Measurements from ENCODE around the gene DCLK1. TPM values are rescaled to one million over a fixed set of nuclear protein-coding genes. Genes with fewer than 3 reads are reported as not detected.
"Not testable (repeated sequence)": the region's sequence is repeated elsewhere in the genome, so short reads cannot be mapped to it uniquely, and the experiment has no call there.

Gene DCLK1
- total and polyA plus RNA-seq, 7 experiments from 2014 or later: not detected

GRCh38 chr13:35977060-35977459 is 154.1 kb downstream of the DCLK1 start:
- peaks cover 0 to 3% (median 0%) of the 10 kb centered on the region in 7 donors for H3K4me1 Mint-ChIP-seq
- intact Hi-C loops (cut with micrococcal nuclease): no loop called here
- ATAC-seq: no peak

GRCh38 chr13:35976126-35976525 is 155.1 kb downstream of the DCLK1 start:
- Mint-ChIP-seq H3K27me3 (peaks cover 0 to 21% (median 0%) of the 10 kb centered on the region in 5 donors), H3K36me3 (no peaks in the 10 kb centered on the region), H3K4me3 (no peak overlapping the region), H3K9me3 (peaks cover 0 to 14% (median 5%) of the 10 kb centered on the region in 11 donors), H3K4me1 (peaks cover 0 to 3% (median 0%) of the 10 kb centered on the region in 7 donors), H3K27ac (no peak overlapping the region)
- no peak for ATAC-seq
- no peaks in the 10 kb centered on the region for H3K4me1 ChIP-seq (ENCODE audit: control insufficient read depth in 2 of 2, insufficient read depth in 2 of 2, low read length in 2 of 2)
- H3K36me3 ChIP-seq (ENCODE audit: control insufficient read depth in 2 of 3, insufficient read depth in 3 of 3, low read length in 3 of 3): no peaks in the 10 kb centered on the region
- H3K4me3 ChIP-seq (ENCODE audit: low read length): no peak overlapping the region
- ChIA-PET CTCF (no interaction called here), POLR2A (interaction anchor here (0.7 kb wide), 1 partner anchor 214 kb away, joined by 3 read pairs; no protein-coding TSS in a partner anchor)
- no peak for DNase-seq
- no peaks in the 10 kb centered on the region for H3K9me3 ChIP-seq (ENCODE audit: control insufficient read depth in 2 of 3, low read length in 3 of 3)
- no peak overlapping the region for H3K27ac ChIP-seq (ENCODE audit: low read depth, low read length)
- intact Hi-C loops (cut with micrococcal nuclease): no loop called here
- H3K27me3 ChIP-seq (ENCODE audit: control insufficient read depth in 2 of 2, insufficient read depth in 2 of 2, low read length in 2 of 2): no peaks in the 10 kb centered on the region

More at GRCh38 chr13:35977060-35977459, 154.1 kb downstream of the DCLK1 start:
- Mint-ChIP-seq H3K4me3 (no peak overlapping the region), H3K27ac (no peak overlapping the region), H3K36me3 (no peaks in the 10 kb centered on the region), H3K27me3 (peaks cover 0 to 17% (median 0%) of the 10 kb centered on the region in 5 donors), H3K9me3 (peaks cover 0 to 13% (median 3%) of the 10 kb centered on the region in 11 donors)
- Histone ChIP-seq H3K27me3 (ENCODE audit: control insufficient read depth in 2 of 2, insufficient read depth in 2 of 2, low read length in 2 of 2) (no peaks in the 10 kb centered on the region), H3K4me3 (ENCODE audit: low read length) (no peak overlapping the region), H3K36me3 (ENCODE audit: control insufficient read depth in 2 of 3, insufficient read depth in 3 of 3, low read length in 3 of 3) (no peaks in the 10 kb centered on the region), H3K4me1 (ENCODE audit: control insufficient read depth in 2 of 2, insufficient read depth in 2 of 2, low read length in 2 of 2) (no peaks in the 10 kb centered on the region), H3K9me3 (ENCODE audit: control insufficient read depth in 2 of 3, low read length in 3 of 3) (no peaks in the 10 kb centered on the region), H3K27ac (ENCODE audit: low read depth, low read length) (no peak overlapping the region)
- POLR2A ChIA-PET: no interaction called here
- DNase-seq: no peak
- CTCF ChIA-PET: no interaction called here

GRCh38 chr13:35966951-35967350 is 164.2 kb downstream of the DCLK1 start:
- H3K36me3 ChIP-seq (ENCODE audit: control insufficient read depth in 2 of 3, insufficient read depth in 3 of 3, low read length in 3 of 3); DNase-seq; H3K4me3 ChIP-seq (ENCODE audit: low read length); H3K27me3 Mint-ChIP-seq; CTCF ChIA-PET; H3K9me3 ChIP-seq (ENCODE audit: control insufficient read depth in 2 of 3, low read length in 3 of 3); H3K4me1 ChIP-seq (ENCODE audit: control insufficient read depth in 2 of 2, insufficient read depth in 2 of 2, low read length in 2 of 2); POLR2A ChIA-PET; H3K36me3 Mint-ChIP-seq; ATAC-seq; H3K4me1 Mint-ChIP-seq; H3K27ac Mint-ChIP-seq; intact Hi-C loops (cut with micrococcal nuclease); H3K27me3 ChIP-seq (ENCODE audit: control insufficient read depth in 2 of 2, insufficient read depth in 2 of 2, low read length in 2 of 2); H3K4me3 Mint-ChIP-seq; H3K27ac ChIP-seq (ENCODE audit: low read depth, low read length): not testable (repeated sequence)
- H3K9me3 Mint-ChIP-seq: peaks cover 4 to 27% (median 7%) of the 10 kb centered on the region in 11 donors

GRCh38 chr13:35966024-35966423 is 165.2 kb downstream of the DCLK1 start:
- POLR2A ChIA-PET: no interaction called here
- H3K9me3 Mint-ChIP-seq: peaks cover 1 to 24% (median 5%) of the 10 kb centered on the region in 11 donors

GRCh38 chr13:35965226-35965927 is 165.8 kb downstream of the DCLK1 start:
- Mint-ChIP-seq H3K4me3 (no peak overlapping the region), H3K9me3 (peaks cover 1 to 23% (median 5%) of the 10 kb centered on the region in 11 donors), H3K27ac (no peak overlapping the region), H3K4me1 (peaks cover 0 to 1% (median 0%) of the 10 kb centered on the region in 7 donors), H3K27me3 (peaks cover 0 to 4% (median 0%) of the 10 kb centered on the region in 5 donors), H3K36me3 (no peaks in the 10 kb centered on the region)
- Histone ChIP-seq H3K27ac (ENCODE audit: low read depth, low read length) (no peak overlapping the region), H3K9me3 (ENCODE audit: control insufficient read depth in 2 of 3, low read length in 3 of 3) (no peaks in the 10 kb centered on the region), H3K36me3 (ENCODE audit: control insufficient read depth in 2 of 3, insufficient read depth in 3 of 3, low read length in 3 of 3) (no peaks in the 10 kb centered on the region), H3K4me3 (ENCODE audit: low read length) (no peak overlapping the region), H3K4me1 (ENCODE audit: control insufficient read depth in 2 of 2, insufficient read depth in 2 of 2, low read length in 2 of 2) (no peaks in the 10 kb centered on the region), H3K27me3 (ENCODE audit: control insufficient read depth in 2 of 2, insufficient read depth in 2 of 2, low read length in 2 of 2) (no peaks in the 10 kb centered on the region)
- ChIA-PET POLR2A (no interaction called here), CTCF (interaction anchor here (0.6 kb wide), 1 partner anchor 53 kb away, joined by 3 read pairs; no protein-coding TSS in a partner anchor)
- intact Hi-C loops (cut with micrococcal nuclease): no loop called here
- no peak for ATAC-seq
- no peak for DNase-seq

More at GRCh38 chr13:35966024-35966423, 165.2 kb downstream of the DCLK1 start:
- Mint-ChIP-seq H3K4me1 (no peaks in the 10 kb centered on the region), H3K27ac (no peak overlapping the region), H3K4me3 (no peak overlapping the region), H3K36me3 (no peaks in the 10 kb centered on the region), H3K27me3 (peaks cover 0 to 4% (median 0%) of the 10 kb centered on the region in 5 donors)
- intact Hi-C loops (cut with micrococcal nuclease): no loop called here
- no peaks in the 10 kb centered on the region for H3K36me3 ChIP-seq (ENCODE audit: control insufficient read depth in 2 of 3, insufficient read depth in 3 of 3, low read length in 3 of 3)
- H3K27me3 ChIP-seq (ENCODE audit: control insufficient read depth in 2 of 2, insufficient read depth in 2 of 2, low read length in 2 of 2): no peaks in the 10 kb centered on the region
- no peak for DNase-seq
- H3K4me3 ChIP-seq (ENCODE audit: low read length): no peak overlapping the region
- H3K4me1 ChIP-seq (ENCODE audit: control insufficient read depth in 2 of 2, insufficient read depth in 2 of 2, low read length in 2 of 2): no peaks in the 10 kb centered on the region
- CTCF ChIA-PET: interaction anchor here (0.6 kb wide), 1 partner anchor 52 kb away, joined by 3 read pairs; no protein-coding TSS in a partner anchor
- ATAC-seq: no peak
- no peaks in the 10 kb centered on the region for H3K9me3 ChIP-seq (ENCODE audit: control insufficient read depth in 2 of 3, low read length in 3 of 3)
- no peak overlapping the region for H3K27ac ChIP-seq (ENCODE audit: low read depth, low read length)

GRCh38 chr13:35964863-35965180 is 166.4 kb downstream of the DCLK1 start:
- Histone ChIP-seq H3K9me3 (ENCODE audit: control insufficient read depth in 2 of 3, low read length in 3 of 3) (no peaks in the 10 kb centered on the region), H3K36me3 (ENCODE audit: control insufficient read depth in 2 of 3, insufficient read depth in 3 of 3, low read length in 3 of 3) (no peaks in the 10 kb centered on the region), H3K27me3 (ENCODE audit: control insufficient read depth in 2 of 2, insufficient read depth in 2 of 2, low read length in 2 of 2) (no peaks in the 10 kb centered on the region), H3K4me1 (ENCODE audit: control insufficient read depth in 2 of 2, insufficient read depth in 2 of 2, low read length in 2 of 2) (no peaks in the 10 kb centered on the region), H3K27ac (ENCODE audit: low read depth, low read length) (no peak overlapping the region), H3K4me3 (ENCODE audit: low read length) (no peak overlapping the region)
- H3K9me3 Mint-ChIP-seq: peaks cover 0 to 23% (median 5%) of the 10 kb centered on the region in 11 donors
- DNase-seq: no peak
- ChIA-PET CTCF (no interaction called here), POLR2A (no interaction called here)
- peaks cover 0 to 1% (median 0%) of the 10 kb centered on the region in 7 donors for H3K4me1 Mint-ChIP-seq
- intact Hi-C loops (cut with micrococcal nuclease): no loop called here
- peaks cover 0 to 4% (median 0%) of the 10 kb centered on the region in 5 donors for H3K27me3 Mint-ChIP-seq
- no peaks in the 10 kb centered on the region for H3K36me3 Mint-ChIP-seq
- H3K27ac Mint-ChIP-seq: no peak overlapping the region
- no peak overlapping the region for H3K4me3 Mint-ChIP-seq
- no peak for ATAC-seq
